NCI-H446 treated with DMSO at 0.1 percent for 48 hours (cell line): ENCODE data around the gene SIGLEC6.
"Not testable (repeated sequence)": the region's sequence is repeated elsewhere in the genome, so short reads cannot be mapped to it uniquely, and the experiment has no call there.

Source experiments
- DNase-seq: peaks from one replicate; lab custom pipeline; 2025; lab: John Stamatoyannopoulos, UW

The SIGLEC6 gene

GRCh38 chr19:51509823-51510660, 21.4 kb downstream of the SIGLEC6 start:
- no peak for DNase-seq

- DNase-seq = no peak
These were observed 23.3 kb downstream of the SIGLEC6 start for GRCh38 chr19:51508059-51508733.

GRCh38 chr19:51507640-51508058, 23.8 kb downstream of the SIGLEC6 start:
- no peak for DNase-seq

- DNase-seq = no peak
These were observed 24.3 kb downstream of the SIGLEC6 start for GRCh38 chr19:51507192-51507591.

- DNase-seq = no peak
These were observed 25.6 kb downstream of the SIGLEC6 start for GRCh38 chr19:51505904-51506303.

GRCh38 chr19:51503896-51504295, 27.6 kb downstream of the SIGLEC6 start:
- no peak for DNase-seq

GRCh38 chr19:51503286-51503817, 28.1 kb downstream of the SIGLEC6 start:
- no peak for DNase-seq

GRCh38 chr19:51501594-51502263, 29.7 kb downstream of the SIGLEC6 start, which contains the start of gene SIGLEC12:
SIGLEC12 (minus strand) TSS chr19:51501800; CDS start chr19:51501733, 67 bp downstream.
- no peak for DNase-seq

- not testable (repeated sequence) for DNase-seq
These were observed 30.5 kb downstream of the SIGLEC6 start for GRCh38 chr19:51500931-51501330.

GRCh38 chr19:51497666-51498065, 33.8 kb downstream of the SIGLEC6 start:
- no peak for DNase-seq

- no peak for DNase-seq
These were observed 37.7 kb downstream of the SIGLEC6 start for GRCh38 chr19:51493776-51494175.

- no peak for DNase-seq
These were observed 39.9 kb downstream of the SIGLEC6 start for GRCh38 chr19:51491586-51491985.

GRCh38 chr19:51490676-51491075, 40.8 kb downstream of the SIGLEC6 start:
- no peak for DNase-seq

GRCh38 chr19:51489113-51489512, 42.4 kb downstream of the SIGLEC6 start:
- no peak for DNase-seq

GRCh38 chr19:51488491-51488890, 43.0 kb downstream of the SIGLEC6 start:
- no peak for DNase-seq

GRCh38 chr19:51485960-51486660, 45.4 kb downstream of the SIGLEC6 start:
- no peak for DNase-seq

GRCh38 chr19:51480590-51480989, 50.9 kb downstream of the SIGLEC6 start:
- DNase-seq = no peak

- DNase-seq = no peak
These were observed 51.7 kb downstream of the SIGLEC6 start for GRCh38 chr19:51479531-51480331.

GRCh38 chr19:51478381-51479234, 52.9 kb downstream of the SIGLEC6 start, which contains the start of gene CEACAM18:
CEACAM18 (plus strand) TSS chr19:51478539.
- DNase-seq = no peak

GRCh38 chr19:51477344-51477743, 54.1 kb downstream of the SIGLEC6 start:
- DNase-seq = no peak
